Cardiac fibroblast (primary cell): ENCODE results near the gene RNF186.
"Not testable (repeated sequence)": the region's sequence is repeated elsewhere in the genome, so short reads cannot be mapped to it uniquely, and the experiment has no call there.

Source experiments
- DNase-seq, 2 donors: peaks; one replicate each; pipeline versions ENCODE4 v3.0.0 to v3.0.0-alpha.2; 2010; ENCODE audit warnings: low read depth in 2 of 2
- H3K4me3 ChIP-seq, 2 donors: replicated peaks in 1 of 2; 1 replicate in 1 of 2; 2 replicates in 1 of 2; pipeline ENCODE4 v1.5.1; 2011; ENCODE audit warnings: low read depth in 2 of 2, low read length in 2 of 2, mild to moderate bottlenecking in 2 of 2, moderate library complexity in 1 of 2
- TF ChIP-seq, protein P1 (sequence below): IDR thresholded peaks from one replicate; pipeline ENCODE4 v1.5.1; 2011; ENCODE audit warnings: low read depth, mild to moderate bottlenecking, low read length, inconsistent platforms

Gene RNF186

DNA sequence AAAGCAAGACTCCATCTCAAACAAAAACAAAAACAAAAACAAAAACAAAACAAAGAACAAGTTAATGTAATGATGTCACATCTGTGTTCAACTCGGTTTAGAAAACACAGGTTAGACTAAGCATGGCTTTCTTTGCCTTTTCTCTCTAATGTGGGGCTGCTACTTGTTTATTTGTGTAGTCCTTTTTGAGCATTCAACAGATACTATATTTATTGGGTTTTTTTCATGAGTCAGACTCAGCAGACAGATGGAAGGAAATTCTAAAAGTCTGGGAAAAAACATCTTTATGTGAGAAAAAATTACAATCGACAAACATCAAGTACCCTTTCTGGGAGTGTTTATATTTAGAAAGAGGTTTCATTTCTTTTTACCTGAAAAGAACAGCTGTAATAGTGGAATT lies 44.8 kb upstream of the RNF186 start:
- DNase-seq = no peak
- TF ChIP-seq, protein P1, sequence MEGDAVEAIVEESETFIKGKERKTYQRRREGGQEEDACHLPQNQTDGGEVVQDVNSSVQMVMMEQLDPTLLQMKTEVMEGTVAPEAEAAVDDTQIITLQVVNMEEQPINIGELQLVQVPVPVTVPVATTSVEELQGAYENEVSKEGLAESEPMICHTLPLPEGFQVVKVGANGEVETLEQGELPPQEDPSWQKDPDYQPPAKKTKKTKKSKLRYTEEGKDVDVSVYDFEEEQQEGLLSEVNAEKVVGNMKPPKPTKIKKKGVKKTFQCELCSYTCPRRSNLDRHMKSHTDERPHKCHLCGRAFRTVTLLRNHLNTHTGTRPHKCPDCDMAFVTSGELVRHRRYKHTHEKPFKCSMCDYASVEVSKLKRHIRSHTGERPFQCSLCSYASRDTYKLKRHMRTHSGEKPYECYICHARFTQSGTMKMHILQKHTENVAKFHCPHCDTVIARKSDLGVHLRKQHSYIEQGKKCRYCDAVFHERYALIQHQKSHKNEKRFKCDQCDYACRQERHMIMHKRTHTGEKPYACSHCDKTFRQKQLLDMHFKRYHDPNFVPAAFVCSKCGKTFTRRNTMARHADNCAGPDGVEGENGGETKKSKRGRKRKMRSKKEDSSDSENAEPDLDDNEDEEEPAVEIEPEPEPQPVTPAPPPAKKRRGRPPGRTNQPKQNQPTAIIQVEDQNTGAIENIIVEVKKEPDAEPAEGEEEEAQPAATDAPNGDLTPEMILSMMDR = no peak
- H3K4me3 ChIP-seq = no peak overlapping the region

GRCh38 chr1:19858893-19859292 lies 43.8 kb upstream of the RNF186 start:
- no peak overlapping the region for H3K4me3 ChIP-seq
- no peak for DNase-seq
- TF ChIP-seq, protein P1 = no peak

GRCh38 chr1:19854866-19855265 lies 39.8 kb upstream of the RNF186 start:
- TF ChIP-seq, protein P1 = no peak
- H3K4me3 ChIP-seq = no peak overlapping the region
- no peak for DNase-seq

GRCh38 chr1:19852036-19852435 lies 37.0 kb upstream of the RNF186 start:
- TF ChIP-seq, protein P1 = no peak
- no peak overlapping the region for H3K4me3 ChIP-seq
- no peak for DNase-seq

DNA sequence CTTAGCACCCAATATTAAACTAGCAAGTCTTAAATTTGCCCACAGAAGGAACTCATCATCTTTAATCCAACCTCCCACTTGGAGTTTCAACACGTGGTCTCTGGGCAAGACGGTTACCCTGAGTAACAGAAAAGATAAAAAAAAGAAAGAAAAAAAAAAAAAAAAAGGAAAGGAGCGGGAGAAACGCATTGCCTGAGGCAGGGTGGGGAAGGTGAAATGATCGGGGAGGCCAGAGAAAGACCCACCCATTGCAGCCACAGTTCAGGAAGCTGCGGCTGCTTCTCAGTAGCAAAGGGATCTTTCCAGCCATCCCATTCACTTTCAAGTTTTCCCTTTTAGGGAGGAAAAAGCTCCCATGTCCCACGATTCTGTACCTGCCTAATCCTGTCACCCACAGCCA lies 35.1 kb upstream of the RNF186 start:
- H3K4me3 ChIP-seq = no peak overlapping the region
- TF ChIP-seq, protein P1 = no peak
- no peak for DNase-seq

- not testable (repeated sequence) for H3K4me3 ChIP-seq, DNase-seq
Observed at GRCh38 chr1:19849307-19849706, 34.2 kb upstream of the RNF186 start.

DNA sequence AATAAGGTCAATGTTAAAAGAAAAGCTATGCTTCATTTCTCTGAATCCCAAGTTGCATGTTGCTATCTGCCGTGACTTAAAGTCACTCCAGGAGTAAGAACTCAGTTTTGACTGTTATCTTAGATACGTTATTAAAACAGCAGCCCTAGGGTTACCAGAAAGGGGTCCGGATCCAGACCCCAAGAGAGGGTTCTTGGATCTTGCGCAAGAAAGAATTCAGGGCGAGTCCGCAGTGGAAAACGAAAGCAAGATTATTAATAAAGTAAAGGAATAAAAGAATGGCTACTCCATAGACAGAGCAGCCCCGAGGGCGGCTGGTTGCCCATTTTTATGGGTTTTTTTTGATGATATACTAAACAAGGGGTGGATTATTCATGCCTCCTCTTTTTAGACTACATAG lies 32.3 kb upstream of the RNF186 start:
- H3K4me3 ChIP-seq, DNase-seq: not testable (repeated sequence)

DNA sequence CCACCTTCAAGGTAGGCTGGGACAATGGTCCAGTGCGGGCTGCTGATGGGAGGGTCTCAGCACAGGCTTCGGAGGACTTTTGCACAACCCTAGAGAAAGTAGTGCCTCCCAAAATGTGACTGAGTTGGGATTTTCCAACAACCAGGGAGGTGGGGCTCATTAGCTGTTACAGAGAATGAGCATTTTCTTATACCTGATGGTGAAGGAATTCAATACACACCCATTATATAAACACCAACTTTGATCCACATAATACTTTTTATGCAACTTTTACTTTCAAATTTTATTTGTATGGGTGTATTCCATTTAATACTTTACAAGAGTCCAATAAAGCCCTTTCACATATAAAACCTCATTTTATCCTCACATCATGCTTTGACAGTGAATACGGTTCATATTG lies 31.3 kb upstream of the RNF186 start:
- H3K4me3 ChIP-seq = no peak overlapping the region
- TF ChIP-seq, protein P1 = no peak
- no peak for DNase-seq
